Stimulated activated CD4-positive, alpha-beta T cell treated with anti-CD3 and anti-CD28 coated beads, Interleukin-2, amount 100 ng/mL, for 4 hours (primary cell): ENCODE results near the gene LPCAT2.

Experiments used
- DNase-seq: peaks from one replicate; pipeline ENCODE4 v3.0.0-alpha.2; 2020; ENCODE audit warnings: low read depth

Gene LPCAT2

GRCh38 chr16:55480228-55480655, 28.6 kb upstream of the LPCAT2 start:
- no peak for DNase-seq

GRCh38 chr16:55481023-55481422, 27.8 kb upstream of the LPCAT2 start:
- no peak for DNase-seq

DNA sequence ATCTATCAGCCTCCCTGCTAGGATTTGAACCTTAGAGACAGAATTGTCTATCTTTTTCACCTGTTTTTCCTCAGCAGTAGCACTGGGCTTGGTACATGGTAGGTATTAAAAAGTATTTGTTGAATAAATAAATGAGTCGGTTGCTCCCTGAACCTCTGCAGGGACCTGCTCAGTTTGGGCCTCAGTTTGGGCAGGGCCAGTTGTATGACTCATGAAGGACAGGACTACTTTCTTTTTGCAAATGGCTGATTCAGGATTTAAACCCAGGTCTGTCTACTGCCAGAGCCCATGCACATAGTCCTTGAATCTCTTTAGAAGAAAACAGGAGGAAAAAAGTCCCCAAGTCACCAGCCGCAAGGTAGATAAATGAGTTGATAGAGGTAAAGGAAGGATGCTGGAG, 26.8 kb upstream of the LPCAT2 start:
- no peak for DNase-seq

GRCh38 chr16:55487048-55487803, 21.6 kb upstream of the LPCAT2 start:
- no peak for DNase-seq

DNA sequence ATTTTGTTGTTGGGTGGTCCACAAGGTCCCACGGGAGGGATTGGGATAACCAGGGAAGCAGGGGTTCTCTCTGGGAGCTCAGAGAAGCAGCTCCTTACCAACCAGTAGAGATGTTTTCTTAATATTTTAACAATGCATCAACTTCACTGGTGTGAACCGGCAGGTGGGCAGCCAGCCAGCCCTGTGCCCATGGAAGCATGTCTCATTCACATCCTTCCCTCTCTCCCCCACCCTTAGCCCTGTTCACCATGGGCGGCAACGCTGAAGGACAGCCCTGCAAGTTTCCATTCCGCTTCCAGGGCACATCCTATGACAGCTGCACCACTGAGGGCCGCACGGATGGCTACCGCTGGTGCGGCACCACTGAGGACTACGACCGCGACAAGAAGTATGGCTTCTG, 20.6 kb upstream of the LPCAT2 start:
- no peak for DNase-seq

DNA sequence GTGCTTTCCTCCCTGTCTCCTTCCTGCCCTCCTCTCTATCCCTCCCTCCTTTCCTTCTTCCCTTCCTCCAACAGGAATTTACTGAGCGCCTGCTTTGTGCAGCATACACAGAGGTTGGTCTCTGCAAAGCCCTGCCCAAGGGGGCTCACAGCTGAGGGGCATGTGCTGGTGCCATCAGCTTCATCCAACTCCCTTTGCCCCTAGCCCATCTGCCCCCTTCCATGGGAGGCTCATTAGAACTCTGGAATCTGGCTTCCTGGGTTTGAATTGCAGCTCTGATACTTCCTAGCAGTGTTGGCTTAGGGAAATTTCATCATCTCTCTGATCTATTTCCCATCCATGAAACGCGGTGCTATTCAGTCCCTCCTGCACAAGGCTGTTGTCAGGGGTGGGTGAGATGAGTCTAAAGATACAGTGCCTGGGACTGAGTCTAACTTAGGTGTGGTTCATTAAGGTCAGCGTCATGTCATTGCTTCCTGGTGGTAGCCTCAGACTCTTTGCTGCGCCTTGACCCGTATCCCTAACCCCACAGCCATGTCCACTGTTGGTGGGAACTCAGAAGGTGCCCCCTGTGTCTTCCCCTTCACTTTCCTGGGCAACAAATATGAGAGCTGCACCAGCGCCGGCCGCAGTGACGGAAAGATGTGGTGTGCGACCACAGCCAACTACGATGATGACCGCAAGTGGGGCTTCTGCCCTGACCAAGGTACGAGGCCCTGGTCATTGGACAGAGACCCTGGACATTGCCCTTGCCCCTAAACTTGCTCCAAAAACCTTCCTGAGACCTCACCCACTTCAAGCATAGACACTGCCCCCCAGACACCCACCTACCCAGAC, 19.5 kb upstream of the LPCAT2 start:
- DNase-seq: no peak

DNA sequence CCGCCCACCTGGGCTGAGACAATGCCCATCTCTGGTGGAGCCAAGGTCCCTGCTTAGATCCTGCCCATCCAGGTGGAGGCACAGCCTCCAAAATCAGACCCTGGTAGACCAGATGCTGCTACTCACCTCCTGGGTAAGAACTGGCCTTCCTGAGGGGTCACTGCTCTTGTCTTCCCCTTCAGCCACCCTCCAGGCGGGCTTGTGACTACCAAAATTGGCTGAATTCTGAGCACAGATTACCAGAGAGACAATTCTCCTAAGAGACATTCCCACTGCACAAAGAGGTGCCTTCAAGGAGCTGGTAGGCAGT, 19.0 kb upstream of the LPCAT2 start:
- DNase-seq: no peak

GRCh38 chr16:55490301-55490700, 18.6 kb upstream of the LPCAT2 start:
- DNase-seq: no peak

GRCh38 chr16:55491691-55492090, 17.2 kb upstream of the LPCAT2 start:
- no peak for DNase-seq

DNA sequence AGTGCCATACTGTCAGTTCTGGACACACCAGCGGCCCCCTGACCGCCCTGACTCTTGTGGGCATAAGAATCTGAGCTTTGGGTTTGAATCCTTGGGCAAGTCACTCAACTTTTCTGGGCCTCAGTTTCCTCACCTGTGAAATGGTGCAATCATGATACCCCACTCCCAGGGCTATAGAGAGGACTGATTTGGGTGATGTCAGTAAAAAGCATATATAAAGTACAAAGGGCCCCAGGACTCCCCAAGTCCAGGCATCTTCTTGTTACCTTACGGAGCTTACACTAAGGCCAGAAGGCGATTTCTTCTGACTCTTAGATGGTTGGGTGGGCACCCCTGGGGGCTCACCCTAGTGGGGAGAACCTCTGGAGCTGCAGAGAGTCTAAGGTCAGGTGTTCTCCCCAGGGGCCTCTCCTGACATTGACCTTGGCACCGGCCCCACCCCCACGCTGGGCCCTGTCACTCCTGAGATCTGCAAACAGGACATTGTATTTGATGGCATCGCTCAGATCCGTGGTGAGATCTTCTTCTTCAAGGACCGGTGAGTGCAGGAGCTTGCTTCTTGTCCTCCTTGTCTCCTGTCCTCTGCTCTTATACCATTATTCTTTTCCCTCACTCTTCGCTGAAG, 16.0 kb upstream of the LPCAT2 start:
- no peak for DNase-seq

DNA sequence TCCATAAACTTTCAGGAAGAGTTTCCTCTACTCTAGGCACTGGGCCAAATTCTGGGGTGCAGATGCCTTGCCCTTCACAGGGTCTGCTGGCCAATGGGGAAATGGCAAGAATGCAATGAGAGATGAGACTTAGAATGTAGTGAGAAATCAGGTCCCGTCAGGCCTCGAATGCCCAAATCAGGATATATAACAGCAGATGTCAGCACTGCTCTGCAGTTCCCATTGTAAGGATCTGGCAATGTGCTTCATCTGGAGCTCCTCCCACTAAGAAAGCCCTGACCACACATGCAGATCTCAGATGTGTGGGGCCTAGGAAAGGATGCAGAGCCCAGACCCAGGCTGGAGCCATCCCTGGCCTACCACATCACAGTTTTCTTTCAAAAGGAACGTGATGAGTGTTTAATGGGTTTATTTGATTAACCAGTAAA, 13.9 kb upstream of the LPCAT2 start:
- no peak for DNase-seq

DNA sequence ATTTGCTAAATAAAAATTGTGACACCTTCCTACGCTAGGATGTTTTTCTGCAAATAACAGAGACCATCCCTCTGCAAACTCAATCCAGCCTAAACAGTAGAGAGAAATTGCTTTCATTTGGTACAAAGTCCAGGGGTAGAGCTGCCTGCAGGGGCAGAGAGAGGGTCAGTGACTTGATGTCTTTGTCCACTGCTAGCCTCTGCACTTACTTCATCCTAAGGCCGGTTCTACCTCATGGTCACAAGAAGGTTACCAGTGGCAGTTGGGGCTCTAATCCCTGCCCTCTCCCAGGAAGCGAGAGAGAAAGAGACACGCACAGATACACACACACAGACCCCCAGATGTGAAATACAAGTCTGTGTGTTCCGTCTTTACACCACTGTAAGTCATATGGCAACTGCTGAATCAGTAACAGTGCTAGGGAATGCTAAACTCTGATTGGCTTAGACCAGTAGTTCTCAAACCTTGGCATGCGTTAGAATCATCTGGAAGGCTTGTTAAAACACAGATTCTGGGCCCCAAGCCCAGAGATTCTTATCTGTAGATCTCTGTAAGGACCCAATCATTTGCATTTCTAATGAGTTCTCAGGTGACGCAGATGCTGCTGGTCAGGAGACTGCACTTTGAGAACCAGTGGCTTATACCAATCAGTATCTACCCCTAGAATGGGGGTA, 13.1 kb upstream of the LPCAT2 start:
- no peak for DNase-seq

DNA sequence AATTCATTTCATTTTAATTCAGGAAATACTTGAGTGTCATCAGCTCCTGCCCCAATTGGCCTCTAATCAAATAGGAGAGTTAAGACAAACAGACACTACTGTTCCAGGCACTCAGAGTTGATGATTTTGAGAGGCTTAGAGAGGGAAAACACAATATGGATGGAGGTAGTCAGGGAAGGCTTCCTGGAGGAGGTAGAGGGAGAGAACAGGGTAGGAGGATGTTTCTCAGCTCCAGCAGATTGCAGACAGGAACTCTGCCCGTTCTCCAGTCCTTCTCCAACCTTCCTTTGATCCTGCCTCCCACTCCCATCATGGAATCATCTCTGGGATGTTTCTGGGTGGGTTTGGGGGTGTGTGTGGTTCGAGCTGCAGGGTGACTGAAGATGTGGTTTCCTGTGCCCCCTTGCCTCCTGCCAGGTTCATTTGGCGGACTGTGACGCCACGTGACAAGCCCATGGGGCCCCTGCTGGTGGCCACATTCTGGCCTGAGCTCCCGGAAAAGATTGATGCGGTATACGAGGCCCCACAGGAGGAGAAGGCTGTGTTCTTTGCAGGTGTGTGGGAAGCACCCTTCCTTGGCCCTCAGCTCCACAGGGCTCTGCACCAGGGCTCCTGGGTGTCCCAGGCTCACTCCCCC, 12.2 kb upstream of the LPCAT2 start:
- DNase-seq: no peak

DNA sequence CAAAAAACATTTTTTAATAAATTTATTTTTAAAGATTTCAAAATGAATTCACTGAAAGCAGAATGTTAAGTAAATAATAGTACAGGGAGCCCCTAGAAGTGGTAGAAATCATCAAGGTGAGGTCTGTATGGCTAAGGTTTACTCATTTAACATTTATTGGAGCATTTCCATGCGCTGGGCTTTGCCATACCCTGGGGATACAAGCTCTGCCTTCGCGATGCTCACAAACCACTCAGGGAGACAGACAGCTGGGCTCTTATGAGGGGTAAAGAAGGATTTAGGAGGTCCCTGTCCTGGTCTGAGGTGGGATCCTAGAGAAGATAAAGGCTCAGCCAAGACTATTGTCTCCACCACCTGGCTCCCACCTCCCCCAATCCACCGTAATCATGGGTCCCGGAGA, 11.3 kb upstream of the LPCAT2 start:
- no peak for DNase-seq

GRCh38 chr16:55498101-55498500, 10.8 kb upstream of the LPCAT2 start:
- no peak for DNase-seq

GRCh38 chr16:55499281-55499680, 9.6 kb upstream of the LPCAT2 start:
- DNase-seq: no peak

- DNase-seq: no peak
Measured at GRCh38 chr16:55499951-55500529, 8.8 kb upstream of the LPCAT2 start.

DNA sequence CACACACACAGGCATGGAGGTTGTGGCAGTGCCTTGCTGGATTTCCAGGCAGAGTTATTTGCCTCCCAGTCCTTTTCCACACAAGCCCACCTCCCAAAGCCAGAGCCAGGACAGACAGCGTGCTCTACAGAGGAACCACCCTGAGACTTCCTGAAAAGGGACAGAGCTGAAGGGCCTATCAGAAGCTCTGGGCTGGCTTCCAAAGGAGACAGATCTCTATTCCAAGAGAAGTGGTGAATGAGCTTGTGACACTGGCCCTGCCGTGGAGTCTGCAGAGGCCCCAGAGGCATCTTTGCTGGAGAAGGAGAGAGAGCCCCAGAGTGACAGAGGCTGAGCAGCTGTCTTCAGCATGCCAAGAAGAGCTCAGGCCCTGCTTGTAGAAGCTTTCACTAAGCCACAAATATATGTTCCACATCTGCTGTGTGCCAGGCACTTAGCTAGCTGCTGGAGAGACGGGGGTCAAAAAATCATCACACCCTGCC, 8.3 kb upstream of the LPCAT2 start:
- no peak for DNase-seq

DNA sequence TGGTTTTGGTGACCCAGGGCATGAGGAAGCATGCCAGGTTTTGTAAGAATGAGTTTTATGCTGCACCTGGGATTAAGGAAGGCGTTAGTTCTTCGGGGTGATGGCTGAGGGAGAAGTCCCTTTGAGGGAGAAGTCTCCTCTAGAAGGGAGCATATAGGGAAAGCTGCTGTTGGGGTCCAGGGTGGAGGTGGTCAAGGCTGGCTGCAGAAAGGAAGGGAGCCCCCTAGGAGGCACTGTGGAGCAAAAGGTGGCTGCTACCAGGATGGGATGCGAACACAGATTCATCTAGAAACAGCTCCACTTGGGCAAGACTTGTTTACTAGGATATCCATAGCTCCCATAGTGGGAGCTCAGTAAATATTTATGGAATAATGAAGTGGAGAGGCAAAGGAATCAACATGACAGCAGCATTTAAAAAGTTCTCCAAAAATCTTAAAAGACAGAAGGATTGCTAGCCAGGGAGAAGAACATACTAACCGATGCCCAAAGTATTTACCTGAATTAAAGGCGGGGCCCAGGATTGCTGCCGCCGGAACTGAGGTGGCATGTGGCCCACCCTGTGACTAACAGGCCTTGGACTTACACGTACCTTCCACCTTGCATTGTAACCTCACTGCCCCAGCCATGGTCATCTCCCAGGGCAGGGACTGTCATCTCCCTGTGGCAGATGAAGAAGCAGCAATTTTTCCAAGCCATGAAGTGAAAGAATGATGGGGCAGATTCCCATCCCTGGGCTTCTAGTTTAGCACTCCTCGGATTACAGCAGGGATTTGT, 7.1 kb upstream of the LPCAT2 start:
- DNase-seq: no peak

- DNase-seq: no peak
Measured at GRCh38 chr16:55502801-55503366, 6.0 kb upstream of the LPCAT2 start.
